Measurements from ENCODE around the gene RIOK2. TPM values are rescaled to one million over a fixed set of nuclear protein-coding genes. Genes with fewer than 3 reads are reported as not detected.
A peak's percentile ranks its signal among the peaks of the same experiment; 100 is the strongest.
"Not testable (repeated sequence)": the region's sequence is repeated elsewhere in the genome, so short reads cannot be mapped to it uniquely, and the experiment has no call there.

Gene RIOK2
- total RNA-seq, 1 donor from 2014 or later, result 25.0 TPM

DNA sequence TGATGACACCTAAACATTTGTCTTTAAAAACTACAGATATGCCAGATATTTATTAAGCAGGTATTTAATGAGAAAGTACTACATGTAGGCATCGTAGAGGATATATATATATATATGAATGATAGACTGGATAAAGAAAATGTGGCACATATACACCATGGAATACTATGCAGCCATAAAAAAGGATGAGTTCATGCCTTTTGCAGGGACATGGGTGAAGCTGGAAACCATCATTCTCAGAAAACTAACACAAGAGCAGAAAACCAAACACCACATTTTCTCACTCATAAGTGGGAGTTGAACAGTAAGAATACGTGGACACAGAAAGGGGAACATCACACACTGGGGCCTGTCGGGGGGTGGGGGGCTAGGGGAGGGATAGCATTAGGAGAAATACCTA, 3.6 kb downstream of the RIOK2 start:
- intact Hi-C loops (cut with micrococcal nuclease); ATAC-seq; DNase-seq: not testable (repeated sequence)

DNA sequence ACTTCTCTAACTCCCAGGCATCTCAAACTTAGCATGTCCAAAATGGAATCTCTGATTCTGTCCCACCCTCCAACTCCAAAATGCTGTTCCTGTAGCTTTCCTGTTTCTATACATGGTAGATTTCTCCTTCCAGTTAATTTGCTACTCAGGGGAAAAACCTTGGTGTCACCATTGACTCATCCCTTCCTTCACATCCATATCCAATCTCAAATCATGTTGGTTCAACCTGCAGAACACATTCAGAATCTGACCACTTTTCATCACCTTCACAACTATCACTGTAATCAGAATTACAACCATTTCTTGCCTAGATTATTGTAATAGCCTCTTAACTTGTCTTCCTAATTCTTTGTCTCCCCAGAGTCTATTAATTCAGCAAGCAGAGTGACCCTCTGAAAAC, 10.8 kb downstream of the RIOK2 start:
- intact Hi-C loops (cut with micrococcal nuclease), result no loop called here
- ATAC-seq (no peak), DNase-seq (no peak)

DNA sequence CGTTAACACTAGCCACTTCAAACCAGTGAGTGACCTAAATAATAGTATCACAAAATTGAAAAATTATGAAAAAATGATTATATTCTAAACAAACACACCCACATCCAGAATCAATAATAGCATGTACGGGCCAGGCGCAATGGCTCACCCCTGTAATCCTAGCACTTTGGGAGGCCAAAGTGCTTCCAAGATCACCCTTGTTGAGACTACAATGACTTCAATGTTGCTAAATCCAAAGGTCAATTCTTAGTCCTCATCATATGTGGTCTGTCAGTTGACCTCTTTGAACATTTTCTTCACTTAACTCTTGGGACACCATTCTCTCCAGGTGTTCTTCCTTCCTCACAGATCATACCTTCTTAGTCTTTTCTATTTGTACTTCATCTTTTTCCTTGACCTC, 11.3 kb downstream of the RIOK2 start:
- no peak for ATAC-seq
- no peak for DNase-seq
- intact Hi-C loops (cut with micrococcal nuclease), result no loop called here

DNA sequence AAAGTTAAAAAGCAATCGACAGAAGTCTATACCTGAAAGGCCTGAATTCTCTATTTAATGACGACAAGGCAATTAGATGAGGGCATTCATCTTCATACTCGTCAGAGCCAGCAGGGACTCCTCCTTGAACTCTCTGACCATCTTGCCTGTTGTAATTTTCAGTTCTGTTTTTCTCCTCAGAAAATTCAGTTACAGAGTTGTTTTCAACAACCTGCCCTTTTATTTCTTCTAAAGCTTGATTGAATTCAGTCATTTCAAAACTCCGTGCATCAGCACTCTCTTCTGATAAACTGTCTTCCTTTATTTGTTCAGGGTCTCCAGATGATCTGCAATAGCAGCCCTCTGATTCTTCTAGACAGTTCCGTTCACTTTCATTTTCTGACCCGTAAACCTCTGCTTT, 15.6 kb downstream of the RIOK2 start:
- intact Hi-C loops (cut with micrococcal nuclease), result loop anchor here (10.0 kb wide), 2 partner anchors 403 to 553 kb away; no protein-coding TSS in a partner anchor
- ATAC-seq, result no peak
- no peak for DNase-seq

DNA sequence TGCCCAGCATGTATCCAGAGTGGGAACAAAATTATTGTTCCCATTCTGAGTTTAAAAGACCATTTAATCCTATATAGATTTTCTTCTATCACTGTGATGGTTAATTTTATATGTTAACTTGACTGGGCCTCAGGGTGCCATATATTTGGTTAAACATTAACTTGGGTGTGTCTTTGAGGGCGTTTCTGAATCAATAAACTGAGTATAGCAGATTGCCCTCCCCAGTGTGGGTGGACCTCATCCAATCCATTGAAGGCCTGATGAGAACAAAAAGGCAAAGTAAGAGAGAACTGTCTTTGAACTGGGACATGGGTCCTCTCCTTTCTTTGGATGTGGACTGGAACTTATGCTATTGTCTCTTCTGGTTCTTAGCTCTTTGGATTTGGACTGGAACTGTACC, 17.3 kb downstream of the RIOK2 start:
- DNase-seq (no peak), ATAC-seq (no peak)
- intact Hi-C loops (cut with micrococcal nuclease), result loop anchor here (10.0 kb wide), 2 partner anchors 401 to 551 kb away; no protein-coding TSS in a partner anchor

DNA sequence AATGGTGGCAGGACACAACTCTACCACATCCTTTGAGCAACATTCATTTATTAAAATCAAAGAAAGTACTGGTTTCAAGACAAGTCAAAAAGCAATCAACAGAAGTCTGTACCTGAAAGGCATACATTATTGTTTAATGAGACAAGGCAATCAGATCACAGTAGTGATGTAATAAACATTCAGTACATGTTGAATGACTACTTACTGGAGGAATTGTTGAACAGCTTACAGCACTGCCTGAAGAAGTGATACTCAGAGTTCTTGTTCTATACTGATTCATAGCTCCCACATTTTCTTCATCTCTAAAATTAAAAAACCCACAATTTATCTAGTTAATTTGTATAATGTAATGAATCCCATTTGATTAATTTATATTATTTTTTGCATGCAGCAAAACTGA, 18.2 kb downstream of the RIOK2 start:
- ATAC-seq (no peak), DNase-seq (no peak)
- intact Hi-C loops (cut with micrococcal nuclease), result loop anchor here (10.0 kb wide), 2 partner anchors 400 to 550 kb away; no protein-coding TSS in a partner anchor

DNA sequence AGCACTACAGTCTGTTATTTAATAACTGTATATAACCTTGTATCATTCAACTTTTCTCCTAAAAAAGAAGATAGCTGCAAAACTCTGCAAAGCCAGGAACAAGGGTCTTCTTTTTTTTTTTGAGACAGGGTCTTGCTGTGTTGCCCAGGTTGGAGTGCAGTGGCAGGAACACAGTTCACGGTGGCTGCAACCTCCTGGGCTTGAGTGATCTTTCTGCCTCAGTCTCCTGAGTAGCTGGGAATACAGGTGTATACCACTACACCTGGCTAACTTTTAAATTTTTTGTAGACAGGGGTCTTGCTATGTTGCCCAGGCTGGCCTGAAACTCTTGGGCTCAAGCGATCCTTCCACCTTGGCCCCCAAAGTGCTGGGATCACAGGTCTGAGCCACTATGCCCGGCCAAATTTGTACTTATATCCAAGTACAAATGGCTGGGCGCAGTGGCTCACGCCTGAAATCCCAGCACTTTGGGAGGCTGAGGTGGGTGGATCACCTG, 19.2 kb downstream of the RIOK2 start:
- DNase-seq (no peak), ATAC-seq (no peak)
- intact Hi-C loops (cut with micrococcal nuclease), result loop anchor here (2.0 to 10.0 kb wide), 3 partner anchors 295 to 549 kb away; no protein-coding TSS in a partner anchor

DNA sequence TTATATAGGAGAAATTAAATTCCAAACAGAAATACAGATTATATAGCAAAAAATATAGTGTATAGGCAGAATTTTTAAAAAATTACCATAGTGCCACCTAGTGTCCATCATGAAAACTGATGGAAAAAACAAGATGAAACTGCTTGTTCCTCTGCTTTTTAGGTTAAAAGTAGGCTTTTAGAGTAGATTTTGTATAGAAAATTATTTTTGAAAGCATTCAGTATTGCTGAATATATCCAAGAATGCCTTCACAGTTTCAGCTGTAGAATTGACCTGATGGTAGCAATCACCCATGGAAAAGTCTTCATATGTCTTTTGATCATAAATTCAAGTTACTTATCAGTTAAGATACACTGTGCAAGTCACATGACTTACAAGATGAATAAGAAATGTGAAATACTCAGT, 19.7 kb downstream of the RIOK2 start:
- DNase-seq (no peak), ATAC-seq (no peak)
- intact Hi-C loops (cut with micrococcal nuclease), result loop anchor here (2.0 to 10.0 kb wide), 3 partner anchors 295 to 549 kb away; no protein-coding TSS in a partner anchor

DNA sequence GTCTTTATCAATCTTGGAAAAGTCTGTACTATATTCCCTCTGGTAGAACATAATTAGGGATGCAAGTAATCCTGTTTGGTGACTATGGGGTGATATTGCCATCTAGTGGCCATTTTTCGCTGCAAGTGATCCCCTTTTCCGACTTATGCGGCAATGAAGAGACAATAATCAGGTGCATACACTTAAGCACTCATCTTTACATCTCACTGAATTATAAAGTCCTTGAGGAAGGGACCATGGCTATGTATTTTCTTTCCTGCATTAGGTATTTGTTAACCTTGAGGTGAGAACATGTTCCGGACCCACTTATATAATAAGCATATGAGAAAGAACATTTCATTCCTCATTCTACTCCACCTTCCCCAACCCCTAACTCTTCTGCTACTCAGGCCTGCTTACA, 21.0 kb downstream of the RIOK2 start:
- DNase-seq (no peak), ATAC-seq (peak; percentile 73)
- intact Hi-C loops (cut with micrococcal nuclease), result loop anchor here (2.0 to 10.0 kb wide), 3 partner anchors 293 to 547 kb away; no protein-coding TSS in a partner anchor

DNA sequence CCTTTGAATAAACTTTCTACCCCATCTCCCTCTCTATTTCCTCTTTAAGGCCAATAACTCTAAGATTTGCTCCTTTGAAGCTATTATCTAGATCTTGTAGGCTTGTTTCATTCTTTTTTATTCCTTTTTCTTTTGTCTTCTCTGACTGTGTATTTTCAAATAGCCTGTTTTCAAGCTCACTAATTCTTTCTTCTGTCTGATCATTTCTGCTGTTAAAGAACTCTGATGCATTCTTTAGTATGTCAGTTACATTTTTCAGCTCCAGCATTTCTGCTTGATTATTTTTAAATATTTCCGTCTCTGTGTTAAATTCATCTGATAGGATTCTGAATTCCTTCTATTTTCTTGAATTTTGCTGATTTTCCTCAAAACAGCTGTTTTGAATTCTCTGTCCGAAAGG, 25.4 kb downstream of the RIOK2 start:
- intact Hi-C loops (cut with micrococcal nuclease), result no loop called here
- no peak for DNase-seq
- ATAC-seq, result no peak

DNA sequence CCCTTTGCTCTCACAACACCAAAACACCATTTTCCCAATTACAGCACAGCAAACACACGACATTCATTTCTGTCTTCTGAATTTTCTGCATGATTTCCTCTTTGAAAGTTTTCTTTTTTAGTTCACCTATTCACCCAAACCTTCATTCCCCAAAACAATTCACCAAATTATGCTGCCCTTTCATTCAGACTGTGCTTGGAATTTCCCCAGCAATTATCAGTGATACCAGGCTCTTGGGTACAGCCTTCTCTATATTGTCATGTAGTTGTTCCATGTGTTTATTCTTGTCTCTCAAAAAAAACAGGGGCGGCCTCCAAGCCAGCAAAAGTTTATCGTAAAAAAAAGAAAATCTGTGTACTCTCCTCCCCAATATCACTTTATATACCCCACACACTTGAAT, 31.7 kb downstream of the RIOK2 start:
- ATAC-seq (no peak), DNase-seq (no peak)
- intact Hi-C loops (cut with micrococcal nuclease), result no loop called here

DNA sequence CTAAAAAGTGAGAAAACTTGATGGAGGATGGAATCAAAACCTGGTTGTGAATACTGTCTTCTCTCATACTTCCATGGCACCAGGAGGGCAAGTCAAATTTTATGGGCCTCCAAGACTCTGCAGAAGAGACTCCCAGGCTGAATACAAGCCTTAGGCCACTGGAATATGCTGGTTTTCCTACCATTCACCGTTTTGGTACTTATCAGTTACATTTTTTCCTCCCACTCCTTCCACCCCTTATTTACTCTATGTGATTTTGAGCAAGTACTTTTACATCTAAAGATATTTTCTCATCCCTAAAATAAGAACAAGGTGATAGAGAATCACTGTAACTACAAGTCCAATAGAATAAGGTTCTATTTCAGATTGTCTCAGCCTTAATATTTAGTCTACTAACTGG, 32.6 kb downstream of the RIOK2 start:
- intact Hi-C loops (cut with micrococcal nuclease), result no loop called here
- ATAC-seq, result no peak
- DNase-seq, result no peak

DNA sequence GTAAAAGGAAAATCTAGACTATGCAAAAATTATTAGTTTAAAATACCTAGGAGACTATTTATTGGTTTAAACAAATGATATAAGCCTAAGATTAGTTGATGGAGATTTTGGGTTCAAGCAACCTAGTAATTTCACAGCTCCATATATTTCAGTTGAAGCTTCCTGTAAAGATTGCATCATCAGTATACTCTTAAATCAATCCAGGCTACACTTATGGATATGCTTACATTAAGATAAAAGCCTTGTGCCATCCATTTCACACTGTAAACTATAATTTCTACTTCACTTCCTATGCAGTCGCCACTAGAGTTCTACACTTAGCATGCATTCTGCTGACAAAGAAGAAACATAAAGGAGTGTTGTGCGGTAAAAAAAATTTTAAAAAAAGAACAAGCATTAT, 33.3 kb downstream of the RIOK2 start:
- intact Hi-C loops (cut with micrococcal nuclease), result loop anchor here (10.0 kb wide), 1 partner anchor 105 kb away; no protein-coding TSS in a partner anchor
- DNase-seq (no peak), ATAC-seq (no peak)

DNA sequence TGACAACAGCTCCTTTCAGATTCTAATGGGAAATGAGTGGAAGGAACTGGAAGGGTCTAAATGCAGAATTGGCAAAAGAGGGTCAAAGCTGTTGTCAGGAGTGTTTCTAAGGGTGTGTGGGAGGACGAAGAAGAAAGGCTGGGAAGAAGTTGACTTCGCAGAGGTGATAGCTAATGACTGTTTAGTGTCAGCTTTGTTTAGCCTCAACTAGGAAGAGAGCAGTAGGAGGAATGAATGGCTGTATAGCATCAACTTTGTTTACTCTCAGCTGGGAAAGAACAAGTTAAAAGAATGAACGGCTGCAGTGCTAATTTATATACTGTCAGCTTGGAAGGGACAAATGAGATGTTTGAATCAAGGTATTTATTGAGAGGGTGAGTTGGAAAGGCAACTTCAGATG, 34.8 kb downstream of the RIOK2 start:
- ATAC-seq, result no peak
- intact Hi-C loops (cut with micrococcal nuclease), result loop anchor here (10.0 kb wide), 1 partner anchor 103 kb away; no protein-coding TSS in a partner anchor
- DNase-seq, result no peak

DNA sequence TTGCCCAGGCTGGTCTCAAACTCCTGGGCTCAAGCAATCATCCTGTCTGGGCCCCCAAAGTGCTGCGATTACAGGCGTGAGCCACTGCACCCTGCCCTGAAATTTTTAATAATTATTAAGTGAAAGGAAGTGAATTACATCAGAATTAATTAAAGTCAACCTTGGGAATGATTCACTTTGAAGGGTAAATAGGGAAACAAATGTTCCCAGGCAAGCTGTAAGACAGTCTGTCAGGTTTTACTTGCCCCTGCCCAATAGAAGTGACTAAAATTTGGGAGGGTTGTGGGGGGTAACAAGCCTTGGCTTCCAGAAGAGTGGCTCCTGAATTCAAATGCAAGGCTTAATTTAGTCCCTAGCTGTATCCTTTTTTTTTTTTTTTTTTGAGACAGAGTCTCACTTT, 39.3 kb downstream of the RIOK2 start:
- ATAC-seq (no peak), DNase-seq (no peak)
- intact Hi-C loops (cut with micrococcal nuclease), result loop anchor here (10.0 kb wide), 1 partner anchor 99 kb away; no protein-coding TSS in a partner anchor

DNA sequence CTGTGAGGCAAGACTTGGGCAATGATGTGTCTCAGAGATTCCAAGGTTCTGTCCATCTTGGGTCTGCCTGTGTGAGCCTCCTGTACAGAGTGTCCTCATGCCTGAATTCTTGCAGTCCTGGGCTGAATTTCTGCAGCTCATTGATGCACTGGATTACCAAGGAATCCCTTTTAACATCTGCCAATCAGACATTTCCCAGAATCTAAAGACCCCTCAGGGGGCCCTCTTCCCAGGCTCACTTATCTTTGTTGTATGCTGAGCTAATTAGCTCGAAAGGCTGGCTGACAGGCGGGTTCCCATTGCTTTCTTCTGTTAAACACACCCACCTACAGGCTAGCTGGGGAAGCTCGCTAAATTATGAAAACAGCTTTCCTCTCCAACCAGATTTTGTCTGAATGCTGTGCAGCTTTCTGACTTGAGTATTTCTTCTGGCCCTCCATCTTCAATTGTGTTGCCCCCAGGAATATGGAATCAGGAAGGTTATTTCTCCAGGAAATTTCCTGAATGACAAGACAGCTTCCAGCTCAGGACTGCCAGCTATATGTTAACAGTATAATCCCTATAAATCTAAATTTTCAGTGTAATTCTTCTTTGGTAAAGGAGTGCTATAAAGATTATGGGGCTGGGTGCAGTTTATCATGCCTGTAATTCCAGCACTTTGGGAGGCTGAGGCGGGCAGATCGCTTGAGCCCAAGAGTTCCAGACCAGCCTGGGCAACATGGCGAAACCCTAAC, 40.4 kb downstream of the RIOK2 start, which contains the start of gene LIX1:
Gene LIX1 (minus strand): TSS at position 91 of the 734 bp plus-strand sequence. CDS start 35 bp downstream, at position 56.
- intact Hi-C loops (cut with micrococcal nuclease), result loop anchor here (10.0 kb wide), 1 partner anchor 98 kb away; no protein-coding TSS in a partner anchor
- DNase-seq (no peak), ATAC-seq (peak; percentile 75)

DNA sequence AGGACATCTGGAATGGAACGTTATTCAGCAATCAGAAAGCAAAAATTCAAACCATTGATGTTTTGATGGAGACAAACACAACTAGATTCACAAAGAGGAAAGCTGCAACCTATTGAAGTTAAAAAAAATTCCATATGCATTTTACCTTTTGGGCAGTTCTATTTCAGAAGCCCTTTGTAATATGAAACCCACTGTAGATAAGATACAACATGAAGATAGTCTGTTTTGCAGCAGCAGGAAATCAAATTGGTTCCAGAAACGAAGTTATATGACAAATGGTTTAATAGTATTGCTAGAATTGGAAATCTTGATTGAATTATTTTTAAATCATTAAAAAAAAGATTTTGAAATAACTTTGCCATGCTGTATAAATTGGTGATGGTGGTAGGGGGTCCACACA, 41.5 kb downstream of the RIOK2 start:
- DNase-seq (no peak), ATAC-seq (no peak)
- intact Hi-C loops (cut with micrococcal nuclease), result loop anchor here (10.0 kb wide), 1 partner anchor 97 kb away; no protein-coding TSS in a partner anchor

DNA sequence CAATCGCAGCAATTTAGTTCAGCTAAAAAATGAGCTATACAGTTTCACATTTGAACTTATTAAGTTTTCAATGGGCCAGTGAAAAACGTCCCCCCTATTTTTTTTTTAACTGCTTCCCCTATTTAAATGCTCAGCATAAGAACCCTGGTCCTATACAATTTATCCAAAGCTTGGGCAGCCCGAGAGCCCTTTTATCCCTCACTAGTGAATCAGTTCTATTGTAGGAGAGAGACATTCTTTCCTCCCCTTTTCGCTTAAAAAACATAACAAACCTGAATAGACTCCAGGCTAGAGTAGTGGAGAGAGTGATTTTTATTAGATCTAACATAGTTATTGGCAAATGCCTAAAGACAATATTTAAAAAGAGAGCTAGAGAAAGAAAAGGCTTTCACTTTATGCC, 42.0 kb downstream of the RIOK2 start:
- intact Hi-C loops (cut with micrococcal nuclease), result loop anchor here (10.0 kb wide), 1 partner anchor 96 kb away; no protein-coding TSS in a partner anchor

DNA sequence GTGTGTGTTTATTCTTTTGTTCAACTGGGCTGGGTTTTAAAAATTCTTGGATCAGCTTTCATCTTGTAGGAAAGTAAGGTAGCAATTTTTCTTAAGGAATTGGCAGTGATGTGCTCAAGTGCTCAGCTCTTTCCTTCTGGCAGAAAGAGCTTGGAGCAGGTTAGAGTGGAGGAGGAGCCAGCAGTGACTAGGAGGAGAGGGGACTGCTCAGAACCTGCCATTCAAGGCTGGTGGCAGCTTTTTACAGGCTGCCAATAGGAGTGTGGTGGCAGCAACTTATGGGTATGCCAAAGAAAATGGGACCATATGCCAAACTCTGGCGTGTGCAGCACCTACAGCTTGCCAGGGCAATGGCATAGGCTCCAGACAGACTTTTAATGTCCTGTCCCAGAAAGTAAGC, 42.8 kb downstream of the RIOK2 start:
- DNase-seq, result not testable (repeated sequence)
- ATAC-seq, result peak; percentile 81
- intact Hi-C loops (cut with micrococcal nuclease), result loop anchor here (10.0 kb wide), 1 partner anchor 95 kb away; no protein-coding TSS in a partner anchor

More for the DNA sequence above, 42.0 kb downstream of the RIOK2 start:
- DNase-seq (no peak), ATAC-seq (no peak)

DNA sequence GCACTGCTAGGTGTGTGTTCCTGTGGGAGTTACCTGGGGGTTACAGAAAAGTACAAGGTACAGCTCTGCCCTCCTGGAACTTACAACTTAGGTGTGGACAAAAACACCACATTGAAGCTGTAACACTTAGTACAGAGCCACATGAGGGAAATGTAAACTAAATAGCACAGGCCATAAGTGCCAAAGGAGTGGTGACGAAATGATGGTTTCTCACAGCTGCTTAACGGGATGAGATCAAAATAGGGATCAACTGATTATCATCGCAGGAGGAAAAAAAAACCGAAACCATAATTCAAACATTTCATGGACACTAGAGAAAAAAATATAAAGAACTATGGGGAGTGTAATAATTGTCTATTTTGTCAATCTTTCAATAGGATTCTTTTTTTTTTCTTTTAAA, 46.6 kb downstream of the RIOK2 start:
- no peak for ATAC-seq
- DNase-seq, result no peak
- intact Hi-C loops (cut with micrococcal nuclease), result no loop called here

Data from left ventricle myocardium superior (tissue), 1 donor.